ES-I3 (cell line): Measurements from ENCODE around the gene KCNJ6.
"Not testable (repeated sequence)": the region's sequence is repeated elsewhere in the genome, so short reads cannot be mapped to it uniquely, and the experiment has no call there.

Source experiments
- H3K36me3 ChIP-seq: 2 replicates; pipeline ENCODE4 v1.6.1; 2013; ENCODE audit warnings: mild to moderate bottlenecking, low read length, control low read depth, moderate library complexity; ENCODE audit not compliant: insufficient read depth
- H3K4me1 ChIP-seq: 2 replicates; pipeline ENCODE4 v1.6.1; 2013; ENCODE audit warnings: mild to moderate bottlenecking, control low read depth, low read length; ENCODE audit not compliant: insufficient read depth
- H3K9ac ChIP-seq: 2 replicates; pipeline ENCODE4 v1.6.1; 2013; ENCODE audit warnings: low read depth, mild to moderate bottlenecking, low read length, moderate library complexity
- H3K9me3 ChIP-seq: 2 replicates; pipeline ENCODE4 v1.6.1; 2013; ENCODE audit warnings: mild to moderate bottlenecking, low read length, moderate library complexity; ENCODE audit not compliant: control insufficient read depth, insufficient read depth

Gene KCNJ6

DNA sequence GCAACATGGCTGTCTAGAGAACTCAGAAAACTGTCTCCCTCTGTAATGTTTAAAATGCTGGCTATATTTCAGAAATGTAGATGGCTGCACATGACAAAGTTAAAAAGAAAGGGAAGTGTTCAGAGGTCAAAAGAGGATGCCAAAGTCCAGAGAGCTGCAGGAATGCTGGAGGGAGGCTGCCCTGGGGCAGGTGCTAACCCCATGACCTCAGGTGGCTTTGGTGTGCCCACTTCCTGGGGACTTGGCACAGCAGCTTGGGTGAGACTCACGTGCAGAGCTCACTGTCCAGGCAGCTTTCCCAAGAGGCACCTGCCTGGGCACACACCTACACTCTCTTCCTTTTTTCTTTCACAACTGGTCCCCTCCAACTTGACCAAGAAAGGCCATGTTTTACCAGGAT is 256.4 kb downstream of the KCNJ6 start:
- Histone ChIP-seq H3K9me3 (no peaks in the 10 kb centered on the region), H3K36me3 (no peaks in the 10 kb centered on the region), H3K9ac (no peak overlapping the region), H3K4me1 (peaks cover 12% of the 10 kb centered on the region)

DNA sequence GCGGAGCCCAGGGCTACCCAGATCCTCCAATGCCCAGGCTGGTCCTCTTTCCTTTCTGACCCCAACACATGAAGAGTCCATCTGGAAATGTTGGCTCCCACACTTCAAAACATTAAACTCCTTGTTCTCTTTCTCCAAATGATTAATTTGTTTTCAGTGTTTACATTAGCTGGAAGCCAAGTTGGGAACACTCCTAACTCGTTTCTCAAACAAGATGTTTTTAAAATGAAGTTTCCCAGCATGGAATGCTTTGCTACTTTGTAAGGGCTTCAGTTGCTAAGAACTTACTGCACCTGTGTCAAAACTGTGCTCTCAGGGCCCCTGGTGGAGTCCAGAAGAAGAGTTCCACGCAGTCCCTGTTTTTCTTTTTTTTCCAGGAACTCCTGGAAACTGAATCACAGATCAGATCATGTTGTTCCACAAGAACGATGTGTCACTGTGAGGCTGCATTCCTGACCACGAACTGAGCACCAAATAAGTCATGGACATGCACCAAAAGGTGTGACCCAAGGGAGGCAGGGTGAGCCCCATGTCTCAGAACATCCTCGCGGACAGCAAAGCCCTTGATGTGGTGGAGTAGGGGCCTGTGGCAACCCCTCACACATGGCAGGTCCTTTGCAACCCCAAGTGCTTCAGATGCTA is 257.3 kb downstream of the KCNJ6 start:
- H3K9ac ChIP-seq: no peak overlapping the region
- H3K9me3 ChIP-seq: no peaks in the 10 kb centered on the region
- no peaks in the 10 kb centered on the region for H3K36me3 ChIP-seq
- H3K4me1 ChIP-seq: peaks cover 12% of the 10 kb centered on the region

DNA sequence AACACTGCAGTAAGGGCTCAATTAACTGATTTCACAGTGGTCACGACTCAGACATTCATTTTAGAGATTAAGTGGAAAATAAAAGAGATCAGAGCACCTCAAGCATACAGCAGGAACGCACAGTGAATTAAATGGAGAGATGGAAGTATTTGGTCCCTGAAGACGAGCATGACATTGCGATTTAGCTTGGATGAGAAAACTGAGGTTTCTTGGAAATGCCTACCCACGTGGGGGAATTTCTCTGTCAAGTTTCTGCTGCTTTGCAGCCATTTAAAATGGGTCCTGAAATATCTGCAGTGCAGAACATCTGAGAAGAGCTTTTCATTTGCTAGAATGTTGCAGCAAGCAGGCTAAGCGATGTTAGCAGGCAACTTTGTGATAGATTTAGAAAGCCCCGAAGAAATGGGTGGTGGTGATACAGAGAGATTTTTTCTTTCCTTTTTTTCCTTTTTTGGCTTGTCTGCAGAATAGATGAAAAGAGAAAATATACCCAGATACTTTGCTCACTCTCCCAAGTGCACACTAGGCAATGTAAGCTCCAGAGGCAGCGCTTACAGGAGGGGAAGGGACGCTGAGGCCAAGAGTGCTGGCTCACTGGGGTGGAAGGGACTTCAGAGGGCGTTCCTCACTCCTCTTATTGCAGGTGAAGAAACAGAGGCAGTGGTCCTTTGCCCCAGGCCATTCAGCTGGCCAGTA is 258.0 kb downstream of the KCNJ6 start:
- Histone ChIP-seq H3K4me1 (peaks cover 12% of the 10 kb centered on the region), H3K9me3 (no peaks in the 10 kb centered on the region), H3K36me3 (no peaks in the 10 kb centered on the region), H3K9ac (no peak overlapping the region)

DNA sequence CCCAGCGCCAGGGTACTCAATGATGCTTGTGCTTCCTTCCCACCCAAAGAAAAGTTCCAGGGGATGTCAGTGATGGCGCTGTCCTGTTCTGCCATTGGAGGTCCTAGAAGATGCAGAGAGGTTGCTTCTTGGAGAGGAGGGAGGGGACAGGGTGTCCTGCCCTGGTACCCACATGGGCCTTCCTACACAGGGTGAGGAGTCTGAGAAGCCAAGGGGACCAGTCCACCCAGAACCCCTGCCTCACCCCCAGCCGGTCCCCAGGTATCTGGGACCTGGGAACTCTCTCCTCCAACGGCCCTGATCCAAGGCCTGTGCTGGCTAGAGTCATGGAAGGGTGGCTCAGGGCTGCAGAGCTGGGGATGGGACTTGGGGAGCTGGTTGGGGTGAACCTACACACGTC is 259.4 kb downstream of the KCNJ6 start:
- Histone ChIP-seq H3K9me3 (no peaks in the 10 kb centered on the region), H3K4me1 (peaks cover 12% of the 10 kb centered on the region), H3K36me3 (no peaks in the 10 kb centered on the region), H3K9ac (no peak overlapping the region)

DNA sequence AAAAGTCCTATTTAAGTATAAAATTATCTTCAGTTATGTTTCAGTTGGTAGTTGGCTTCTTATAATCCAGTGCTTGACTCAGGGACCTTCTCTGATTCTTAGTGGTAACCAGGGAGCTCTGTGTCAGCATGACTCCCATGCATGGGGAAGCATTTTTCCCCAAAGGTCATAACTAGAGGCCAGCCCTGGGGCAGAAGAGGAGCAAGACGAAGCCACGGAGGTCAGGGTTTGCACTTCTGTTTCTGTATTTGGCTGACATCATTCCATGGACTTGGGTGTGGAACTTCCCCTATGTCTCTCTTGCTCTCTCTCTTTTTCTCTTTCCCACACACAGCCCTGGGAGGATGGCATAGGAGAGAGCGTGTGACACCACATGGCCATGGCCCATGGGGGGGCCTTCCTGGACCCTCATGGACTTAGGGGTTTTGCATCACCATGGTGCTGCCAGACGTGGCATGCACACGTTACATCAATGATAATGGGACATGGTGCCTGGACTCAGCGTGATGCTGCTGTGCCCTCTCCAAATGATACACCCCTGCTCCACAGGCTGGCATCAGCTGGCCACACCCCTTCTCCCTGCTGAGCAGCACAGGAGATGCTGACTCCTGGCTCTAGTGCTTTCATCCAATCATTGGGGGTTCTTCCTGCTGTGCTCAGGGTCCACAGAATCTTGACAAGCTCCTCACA is 260.5 kb downstream of the KCNJ6 start:
- H3K9ac ChIP-seq: no peak overlapping the region
- peaks cover 12% of the 10 kb centered on the region for H3K4me1 ChIP-seq
- H3K36me3 ChIP-seq: no peaks in the 10 kb centered on the region
- no peaks in the 10 kb centered on the region for H3K9me3 ChIP-seq

DNA sequence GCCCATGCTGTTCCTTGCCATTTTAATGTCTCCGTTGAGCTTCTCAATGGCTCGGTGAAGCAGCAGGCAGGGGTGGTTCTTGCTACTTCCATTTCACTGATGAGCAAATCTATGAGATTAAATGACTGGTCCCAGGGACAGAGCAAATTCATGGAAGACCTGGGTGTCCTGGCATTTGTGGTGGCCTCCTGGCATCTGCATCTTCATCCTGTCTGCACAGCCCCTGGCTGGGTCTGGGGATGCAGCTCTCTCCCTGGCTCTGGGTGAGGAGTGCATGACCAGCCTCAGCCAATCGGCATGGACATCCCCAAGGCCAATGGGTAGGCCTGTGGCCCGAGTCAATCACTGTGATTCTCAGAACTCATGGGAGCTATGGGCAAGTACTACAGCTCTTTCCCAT is 261.7 kb downstream of the KCNJ6 start:
- H3K9me3 ChIP-seq: no peaks in the 10 kb centered on the region
- peaks cover 12% of the 10 kb centered on the region for H3K4me1 ChIP-seq
- H3K36me3 ChIP-seq: no peaks in the 10 kb centered on the region
- H3K9ac ChIP-seq: no peak overlapping the region

DNA sequence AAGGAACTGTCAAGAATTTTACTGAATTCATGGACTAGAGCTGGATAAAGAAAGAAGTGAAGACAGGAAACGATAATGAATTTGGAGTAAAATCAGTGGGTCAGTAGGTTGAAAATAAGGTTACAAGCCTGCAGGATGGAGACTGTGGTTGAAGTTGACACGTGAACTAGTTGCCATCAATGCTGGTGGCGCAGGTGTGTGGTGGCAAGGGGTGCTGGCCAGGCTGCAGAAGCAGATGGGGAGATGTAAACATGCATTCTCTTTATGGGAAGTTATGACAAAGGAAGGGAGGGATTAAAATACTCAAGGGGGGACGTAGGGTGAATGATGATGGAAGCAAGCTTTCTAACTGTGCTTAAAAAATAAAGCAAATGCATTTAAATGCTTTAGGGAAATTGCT is 263.1 kb downstream of the KCNJ6 start:
- no peak overlapping the region for H3K9ac ChIP-seq

DNA sequence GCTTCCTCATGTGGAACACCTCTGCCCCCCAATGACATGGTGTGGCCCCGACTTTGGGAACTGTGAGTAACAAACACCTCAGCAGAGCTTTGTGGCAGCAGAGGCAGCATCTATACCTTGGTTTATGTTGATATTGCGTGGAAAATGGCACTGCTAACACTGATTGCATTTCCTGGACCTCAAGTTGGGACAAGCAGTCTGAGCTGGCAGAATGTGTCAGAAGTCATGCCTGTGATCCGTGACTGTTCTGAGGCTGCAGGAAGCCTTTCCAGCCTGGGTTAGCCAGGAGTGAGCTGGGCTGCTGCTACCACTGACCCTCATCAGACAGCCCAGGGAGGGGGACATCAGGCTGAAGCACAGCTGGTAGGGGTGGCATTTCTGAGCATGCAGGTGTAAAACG is 268.5 kb downstream of the KCNJ6 start:
- Histone ChIP-seq H3K9ac (no peak overlapping the region), H3K9me3 (no peaks in the 10 kb centered on the region), H3K4me1 (0 out of 2 replicates have a peak, but pooled peaks cover 4% of the 10 kb centered on the region), H3K36me3 (no peaks in the 10 kb centered on the region)

More for the DNA sequence above, 263.1 kb downstream of the KCNJ6 start:
- H3K36me3 ChIP-seq: no peaks in the 10 kb centered on the region
- peaks cover 5% of the 10 kb centered on the region for H3K4me1 ChIP-seq
- H3K9me3 ChIP-seq: no peaks in the 10 kb centered on the region

DNA sequence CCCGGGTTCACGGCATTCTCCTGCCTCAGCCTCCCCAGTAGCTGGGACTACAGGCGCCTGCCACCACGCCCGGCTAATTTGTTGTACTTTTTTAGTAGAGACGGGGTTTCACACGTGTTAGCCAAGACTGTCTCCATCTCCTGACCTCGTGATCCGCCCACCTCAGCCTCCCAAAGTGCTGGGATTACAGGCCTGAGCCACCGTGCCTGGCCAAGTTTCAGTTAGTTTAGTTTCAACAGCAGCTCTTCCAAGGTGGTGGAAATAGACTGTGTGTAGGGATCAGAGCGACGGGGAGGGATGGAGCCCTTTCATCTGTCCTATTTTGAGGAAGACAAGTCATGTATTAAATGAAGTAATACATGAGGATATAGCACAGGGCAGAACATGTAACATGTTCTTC is 269.5 kb downstream of the KCNJ6 start:
- H3K36me3 ChIP-seq, H3K9me3 ChIP-seq, H3K9ac ChIP-seq: not testable (repeated sequence)
- peaks cover 12% of the 10 kb centered on the region for H3K4me1 ChIP-seq

DNA sequence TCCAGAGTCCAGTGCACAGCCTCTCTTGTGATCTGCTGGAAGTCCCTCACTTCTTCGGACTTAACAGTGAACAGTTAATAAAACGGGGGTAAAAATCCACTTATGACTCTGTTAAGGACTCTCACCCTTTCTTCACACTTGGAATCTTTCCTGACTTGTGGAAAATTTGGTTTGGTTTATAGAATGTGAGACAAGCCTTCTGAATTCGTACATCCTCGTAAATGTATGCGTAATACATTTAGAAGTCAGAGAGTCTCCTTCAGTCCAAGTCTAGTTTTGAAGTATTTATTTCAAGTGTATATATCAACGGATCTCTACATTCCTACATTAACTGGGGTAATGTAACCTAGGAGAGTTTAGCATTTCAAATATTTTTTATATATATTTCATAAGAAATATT is 270.4 kb downstream of the KCNJ6 start:
- Histone ChIP-seq H3K36me3 (no peaks in the 10 kb centered on the region), H3K4me1 (peaks cover 14% of the 10 kb centered on the region), H3K9me3 (no peaks in the 10 kb centered on the region), H3K9ac (no peak overlapping the region)

DNA sequence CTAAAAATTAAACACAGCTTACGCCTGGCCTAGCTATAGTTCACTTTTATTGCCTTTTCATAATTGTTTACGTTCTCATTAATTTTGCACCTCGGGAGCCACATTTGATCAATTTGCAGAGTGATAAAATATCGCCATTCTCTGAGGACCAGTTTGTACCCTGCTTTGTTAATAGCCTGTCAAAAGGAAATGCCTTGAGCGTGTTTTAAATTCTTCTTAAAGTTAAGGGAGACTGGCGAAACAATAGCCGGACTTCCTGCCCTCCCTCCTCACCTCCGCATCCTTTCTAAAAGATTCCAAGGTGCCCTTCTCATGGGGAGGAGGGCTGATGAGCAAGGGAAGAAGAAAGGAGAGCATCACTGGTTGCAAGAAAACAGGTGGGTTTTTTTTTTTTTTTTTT is 271.6 kb downstream of the KCNJ6 start:
- Histone ChIP-seq H3K9me3 (no peaks in the 10 kb centered on the region), H3K9ac (no peak overlapping the region), H3K4me1 (peaks cover 14% of the 10 kb centered on the region), H3K36me3 (no peaks in the 10 kb centered on the region)

DNA sequence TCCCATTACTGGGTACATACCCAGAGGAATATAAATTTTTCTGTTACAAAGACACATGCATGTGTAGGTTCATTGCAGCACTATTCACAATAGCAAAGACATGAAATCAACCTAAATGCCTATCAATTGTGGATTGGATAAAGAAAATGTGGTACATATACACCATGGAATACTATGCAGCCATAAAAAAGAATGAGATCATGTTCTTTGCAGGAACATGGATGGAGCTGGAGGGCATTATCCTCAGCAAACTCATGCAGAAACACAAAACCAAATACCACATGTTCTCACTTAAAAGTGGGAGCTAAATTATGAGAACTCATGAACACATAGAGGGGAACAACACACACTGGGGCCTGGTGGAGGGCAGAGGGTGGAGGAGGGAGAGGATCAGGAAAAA is 272.4 kb downstream of the KCNJ6 start:
- H3K9me3 ChIP-seq, H3K9ac ChIP-seq, H3K36me3 ChIP-seq: not testable (repeated sequence)
- peaks cover 14% of the 10 kb centered on the region for H3K4me1 ChIP-seq

DNA sequence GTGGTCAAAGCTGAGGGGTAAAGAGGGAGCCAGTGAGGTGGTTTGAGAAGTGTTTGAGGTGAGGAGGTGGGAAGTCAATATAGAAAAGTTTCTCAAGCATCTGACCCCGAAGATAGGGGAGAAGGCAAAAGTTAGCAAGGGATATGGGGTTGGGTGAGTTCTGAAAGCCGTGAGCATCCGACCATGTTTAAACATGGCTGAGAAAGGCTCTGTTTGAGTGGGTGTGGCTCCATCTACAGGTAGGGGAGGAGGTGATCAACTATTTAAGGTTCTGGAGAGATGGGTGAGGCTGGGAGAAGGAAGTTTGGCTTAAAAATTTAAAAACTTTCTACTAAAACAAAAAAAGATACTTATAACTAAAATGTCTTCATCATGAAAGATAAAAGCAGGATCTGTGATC is 273.8 kb downstream of the KCNJ6 start:
- Histone ChIP-seq H3K4me1 (peaks cover 14% of the 10 kb centered on the region), H3K9ac (no peak overlapping the region), H3K36me3 (no peaks in the 10 kb centered on the region), H3K9me3 (no peaks in the 10 kb centered on the region)

DNA sequence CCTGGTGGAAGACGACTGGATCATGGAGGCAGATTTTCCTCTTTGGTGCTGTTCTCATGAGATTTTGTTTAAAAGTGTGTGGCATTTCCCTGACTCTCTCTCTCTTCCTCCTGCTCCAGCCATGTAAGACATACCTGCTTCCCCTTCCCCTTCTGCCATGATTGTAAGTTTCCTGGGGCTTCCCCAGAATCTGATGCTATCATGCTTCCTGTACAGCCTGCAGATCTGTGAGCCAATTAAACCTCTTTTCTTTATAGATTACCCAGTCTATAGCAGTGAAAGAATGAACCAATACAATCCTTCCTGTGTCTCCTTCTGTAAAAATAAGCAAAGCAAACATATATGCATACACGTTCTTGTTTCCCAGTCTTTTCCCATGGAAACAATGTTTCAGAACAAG is 276.5 kb downstream of the KCNJ6 start:
- Histone ChIP-seq H3K9ac (no peak overlapping the region), H3K9me3 (no peaks in the 10 kb centered on the region), H3K36me3 (no peaks in the 10 kb centered on the region), H3K4me1 (peaks cover 18% of the 10 kb centered on the region)
